Neural progenitor cell (in vitro differentiated cells): ENCODE results near the gene ABHD12.

Source experiments
- EZH2 ChIP-seq: fragments of 200-600 bp; sonication (generic); IDR thresholded peaks from 2 replicates; pipeline ENCODE4 v1.6.1; 2017; ENCODE audit warnings: antibody characterized with exemption, mild to moderate bottlenecking, moderate library complexity
- TF ChIP-seq, protein P1 (sequence below): fragments of 200-600 bp; sonication (generic); IDR thresholded peaks from 2 replicates; pipeline ENCODE4 v1.5.1; 2017; ENCODE audit warnings: antibody characterized with exemption, mild to moderate bottlenecking

DNA sequence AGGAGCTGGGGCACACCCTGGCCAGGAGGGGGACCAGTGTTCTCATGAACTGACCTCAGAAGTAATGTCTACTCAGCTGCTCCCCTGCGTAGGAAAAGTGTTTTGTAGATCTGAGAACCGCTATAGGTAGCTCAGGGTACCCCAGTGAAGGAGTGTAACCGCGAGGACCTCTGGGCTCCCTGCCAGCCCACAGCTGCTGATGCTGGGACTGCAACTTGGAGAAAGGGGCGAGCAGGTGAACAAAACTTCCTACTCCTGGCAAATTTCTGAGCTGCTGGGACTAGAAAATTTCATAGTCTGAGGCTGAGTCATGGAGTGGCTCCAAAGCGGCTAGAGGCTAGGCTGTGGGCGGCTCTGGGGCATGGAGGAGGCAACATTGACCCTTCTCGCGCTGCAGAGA is 90.8 kb downstream of the ABHD12 start:
- TF ChIP-seq, protein P1, sequence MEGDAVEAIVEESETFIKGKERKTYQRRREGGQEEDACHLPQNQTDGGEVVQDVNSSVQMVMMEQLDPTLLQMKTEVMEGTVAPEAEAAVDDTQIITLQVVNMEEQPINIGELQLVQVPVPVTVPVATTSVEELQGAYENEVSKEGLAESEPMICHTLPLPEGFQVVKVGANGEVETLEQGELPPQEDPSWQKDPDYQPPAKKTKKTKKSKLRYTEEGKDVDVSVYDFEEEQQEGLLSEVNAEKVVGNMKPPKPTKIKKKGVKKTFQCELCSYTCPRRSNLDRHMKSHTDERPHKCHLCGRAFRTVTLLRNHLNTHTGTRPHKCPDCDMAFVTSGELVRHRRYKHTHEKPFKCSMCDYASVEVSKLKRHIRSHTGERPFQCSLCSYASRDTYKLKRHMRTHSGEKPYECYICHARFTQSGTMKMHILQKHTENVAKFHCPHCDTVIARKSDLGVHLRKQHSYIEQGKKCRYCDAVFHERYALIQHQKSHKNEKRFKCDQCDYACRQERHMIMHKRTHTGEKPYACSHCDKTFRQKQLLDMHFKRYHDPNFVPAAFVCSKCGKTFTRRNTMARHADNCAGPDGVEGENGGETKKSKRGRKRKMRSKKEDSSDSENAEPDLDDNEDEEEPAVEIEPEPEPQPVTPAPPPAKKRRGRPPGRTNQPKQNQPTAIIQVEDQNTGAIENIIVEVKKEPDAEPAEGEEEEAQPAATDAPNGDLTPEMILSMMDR = no peak
- TF ChIP-seq EZH2 = no peak
